Right cardiac atrium (tissue), 5 donors: Measurements from ENCODE around the gene PARD6G. TPM values are rescaled to one million over a fixed set of nuclear protein-coding genes. Genes with fewer than 3 reads are reported as not detected.

ENCODE experiments used
- ATAC-seq, 2 donors: fragments of 200-7000 bp; cut with Tn5 transposase; one replicate each; pipeline versions ENCODE4 v1.8.0 to v1.9.1; 2020; ENCODE audit warnings: moderate library complexity in 2 of 2, mild to moderate bottlenecking in 1 of 2
- DNase-seq, 3 donors: peaks; one replicate each; pipeline ENCODE4 v3.0.0-alpha.2; 2020
- H3K27ac ChIP-seq: one replicate; pipeline ENCODE4 v1.5.1; 2013; ENCODE audit warnings: mild to moderate bottlenecking, low read length, control low read depth, moderate library complexity
- H3K27me3 ChIP-seq: one replicate; pipeline ENCODE4 v1.6.1; 2013; ENCODE audit not compliant: control insufficient read depth, insufficient read depth
- H3K4me1 ChIP-seq: one replicate; pipeline ENCODE4 v1.6.1; 2013; ENCODE audit warnings: low read length; ENCODE audit not compliant: control insufficient read depth, insufficient read depth
- H3K4me3 ChIP-seq: one replicate; pipeline ENCODE4 v1.5.1; 2013; ENCODE audit warnings: low read length, control low read depth
- H3K9me3 ChIP-seq: one replicate; pipeline ENCODE4 v1.6.1; 2013; ENCODE audit warnings: low read length; ENCODE audit not compliant: control insufficient read depth
- WGBS: extraction: QIAGEN DNeasy Blood & Tissue Kit; methylation state at CpG from one replicate; pipeline ENCODE4 v1.1.7; 2013; 5-methylcytosine and 5-hydroxymethylcytosine counted together
- intact Hi-C, 4 donors: fragments of 100-400 bp; cut with DNase I; formaldehyde crosslinking; loops; one replicate each; pipeline versions ENCODE4 v1.11.0 to v1.14.0; 2022 to 2023
- polyA plus RNA-seq: library from polyadenylated mRNA; stranded (reverse); fragments of 200-250 nt; gene quantifications from one replicate; pipeline ENCODE4 v1.2.3, GENCODE V29; 2013
- total RNA-seq, 4 donors: library from RNA; stranded (reverse); fragmentation: NEBNext Ultra II Directional; extraction: Animal tissue kit (Norgen Biotek cat#: 25700); gene quantifications; one replicate each; pipeline ENCODE4 v1.2.1, GENCODE V29; 2021
- donor health status: healthy with polysubstance abuse.
- donor health status: DM: no; HTN: yes; CAD: no.
- donor health status: DM: no; HTN: no; CAD: no.
- donor health status: DM: no; HTN: yes; CAD: no; lungs with severe emphysema.
- donor health status: DM: yes; HTN: yes; CAD: no.

The PARD6G gene
- total and polyA plus RNA-seq, 5 donors: 2.5 to 5.0 (median 4.4) TPM

DNA sequence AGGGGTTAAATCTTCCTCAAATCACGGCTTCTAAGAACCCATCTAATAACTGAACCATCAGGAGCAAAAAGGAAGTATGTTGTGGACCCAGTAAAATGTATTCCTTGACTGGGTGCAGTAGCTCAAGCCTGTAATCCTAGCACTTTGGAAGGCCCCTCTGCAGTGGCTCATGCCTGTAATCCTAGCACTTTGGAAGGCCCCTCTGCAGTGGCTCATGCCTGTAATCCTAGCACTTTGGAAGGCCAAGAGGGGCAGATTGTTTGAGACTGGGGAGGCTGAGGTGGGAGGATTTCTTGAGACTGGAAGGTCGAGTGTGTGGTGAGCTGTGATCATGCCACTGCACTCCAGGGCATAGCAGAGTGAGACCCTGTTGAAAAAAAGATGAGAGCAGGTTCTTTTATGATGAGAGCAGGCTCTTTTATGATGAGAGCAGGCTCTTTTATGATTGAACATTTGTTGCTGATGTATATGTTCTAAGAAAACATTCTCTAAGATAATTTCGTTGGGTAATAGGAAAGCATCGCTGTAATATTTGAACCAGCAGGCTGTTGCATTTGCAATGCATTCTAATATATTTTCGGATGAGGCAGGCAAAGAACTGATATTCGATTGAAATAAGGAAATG is 3.5 kb upstream of the PARD6G start:
- H3K27me3 ChIP-seq: no peaks in the 10 kb centered on the region
- no peak for ATAC-seq
- intact Hi-C loops: no loop called here
- no peaks in the 10 kb centered on the region for H3K9me3 ChIP-seq
- 69% methylated on average over 6 of the region's 6 CpGs for WGBS
- DNase-seq: no peak
- no peaks in the 10 kb centered on the region for H3K4me1 ChIP-seq
- H3K4me3 ChIP-seq: no peak overlapping the region
- H3K27ac ChIP-seq: no peak overlapping the region

DNA sequence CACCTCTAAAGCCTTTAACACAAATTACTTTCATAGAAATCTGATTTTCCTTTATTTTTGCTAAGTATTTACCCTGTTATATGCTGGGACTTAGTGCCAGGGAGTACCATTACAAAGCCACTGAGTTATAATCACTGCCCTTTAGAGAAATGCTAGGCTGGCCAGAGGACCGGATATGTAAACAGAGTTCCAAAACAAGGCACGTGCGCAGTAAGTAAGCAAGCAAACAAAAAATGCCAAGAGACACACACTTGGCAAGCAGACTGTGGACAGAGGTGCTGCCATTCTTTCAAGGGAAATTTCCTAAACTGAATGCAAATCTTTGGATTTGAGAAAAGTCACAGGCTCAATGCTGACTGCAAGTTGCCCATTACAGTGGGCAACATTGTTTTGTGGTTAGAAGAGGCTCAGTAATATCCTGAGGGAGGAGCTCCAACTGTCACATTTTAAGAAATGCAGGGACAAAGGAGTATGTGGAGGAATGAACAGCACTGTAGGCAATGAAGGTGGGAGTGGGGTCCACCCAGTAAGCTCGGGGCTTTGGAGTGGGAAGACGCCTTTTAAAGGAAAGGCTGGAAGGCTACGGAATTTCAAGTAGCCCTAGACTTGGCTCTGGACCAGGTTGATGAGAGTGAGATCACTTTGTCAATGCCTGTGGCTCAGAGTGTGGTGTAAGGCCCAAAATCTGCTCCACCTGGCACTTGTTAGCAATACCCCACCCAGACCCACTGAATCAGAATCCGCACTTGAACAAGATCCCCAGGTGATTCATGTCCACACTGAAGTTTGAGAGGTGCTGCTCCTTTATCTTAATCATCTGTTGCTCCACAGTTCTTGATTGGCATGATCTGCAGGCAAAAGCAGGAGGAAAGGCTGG is 2.1 kb upstream of the PARD6G start:
- no peaks in the 10 kb centered on the region for H3K9me3 ChIP-seq
- no peak for ATAC-seq

DNA sequence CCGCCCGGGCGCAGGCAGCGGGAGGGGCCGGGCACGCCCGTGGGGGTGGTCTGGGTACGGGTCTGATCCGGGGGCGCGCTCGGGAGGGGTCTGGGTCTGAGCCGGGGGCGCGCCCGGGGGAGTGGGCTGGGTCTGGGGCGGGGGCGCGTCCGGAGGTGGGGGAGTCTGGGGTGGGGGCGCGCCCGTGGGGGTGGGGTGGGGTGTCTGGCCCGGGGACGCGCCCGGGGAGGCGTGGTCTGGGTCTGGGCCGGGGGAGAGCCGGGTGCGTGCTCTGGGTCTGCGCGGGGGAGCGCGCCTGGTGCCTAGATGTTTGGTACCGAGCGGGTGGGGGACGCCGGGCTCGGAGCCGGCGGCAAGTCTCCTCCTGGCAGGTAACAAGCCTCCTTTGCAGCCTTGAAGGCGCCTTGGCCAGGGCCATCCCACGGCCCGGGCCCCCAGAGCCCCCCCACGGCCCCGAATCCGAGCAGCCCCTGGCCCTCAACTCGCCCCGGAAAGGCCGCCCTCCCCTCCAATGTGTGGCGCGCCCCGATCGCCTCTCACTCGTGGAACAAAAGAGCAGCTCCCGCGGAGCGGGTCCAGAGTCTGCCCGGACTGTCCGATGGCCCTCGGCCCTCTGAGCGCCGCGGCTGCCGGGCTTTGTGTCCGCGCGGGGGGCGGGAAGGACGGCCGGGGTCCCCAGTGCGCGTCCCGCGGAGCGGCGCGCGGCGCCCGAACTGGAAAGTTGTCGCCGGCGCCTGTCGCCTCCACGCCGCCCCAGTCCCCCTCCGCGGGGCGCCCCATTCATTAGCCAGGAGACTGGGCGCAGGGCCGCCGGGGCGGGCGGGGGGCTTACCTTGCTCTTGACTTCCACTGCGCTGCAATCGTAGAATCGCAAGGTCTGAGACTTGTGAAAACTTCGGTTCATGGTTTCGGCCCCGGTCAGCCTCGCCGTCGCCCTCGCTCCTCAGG is 595 bp downstream of the PARD6G start:
- peak; percentile 51 to 52 for ATAC-seq
- no peaks in the 10 kb centered on the region for H3K9me3 ChIP-seq
- H3K27ac ChIP-seq: no peak overlapping the region
- peak; percentile 42 to 74 (median 72) for DNase-seq
- intact Hi-C loops: no loop called here
- peak overlapping the region; percentile 73 for H3K4me3 ChIP-seq
- no peaks in the 10 kb centered on the region for H3K4me1 ChIP-seq
- WGBS: 1% methylated on average over 106 of the region's 106 CpGs
- no peaks in the 10 kb centered on the region for H3K27me3 ChIP-seq

More for the DNA sequence above, 2.1 kb upstream of the PARD6G start:
- 74% methylated on average over 7 of the region's 7 CpGs for WGBS
- Histone ChIP-seq H3K27me3 (no peaks in the 10 kb centered on the region), H3K4me1 (no peaks in the 10 kb centered on the region), H3K27ac (no peak overlapping the region), H3K4me3 (no peak overlapping the region)
- DNase-seq: no peak
- intact Hi-C loops: no loop called here

DNA sequence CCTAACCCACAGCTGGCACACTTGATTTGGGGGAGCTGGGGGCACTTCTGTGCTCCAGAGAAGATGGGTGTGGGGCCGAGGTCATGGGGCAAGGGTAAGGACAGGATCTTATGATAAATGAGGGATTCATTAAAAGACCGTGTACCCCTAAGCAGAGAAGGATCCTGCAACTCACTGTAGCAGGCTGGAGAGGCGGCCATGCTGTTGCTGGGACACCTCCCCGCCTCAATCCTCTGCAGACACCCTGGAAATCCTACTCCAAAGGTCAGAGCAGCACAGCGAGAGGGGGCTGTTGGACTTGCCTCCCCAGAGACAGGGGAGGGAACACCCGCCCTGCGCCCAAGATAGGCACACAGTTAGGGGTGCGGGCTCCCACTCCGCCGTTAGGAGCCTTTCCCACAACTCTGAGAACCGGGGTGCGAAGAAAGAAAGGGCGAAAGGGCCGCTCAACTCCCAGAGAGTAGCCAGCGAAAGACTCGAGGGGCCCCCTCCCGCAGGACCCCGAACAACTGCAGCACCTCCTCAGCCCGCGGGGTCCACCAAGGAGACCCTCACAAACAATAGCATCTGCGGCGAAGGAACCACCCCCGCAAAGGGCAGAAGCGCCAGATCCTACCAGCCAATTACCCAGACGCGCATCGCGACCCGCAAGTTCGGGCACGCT is 1.4 kb downstream of the PARD6G start:
- WGBS: 28% methylated on average over 31 of the region's 31 CpGs
- H3K4me1 ChIP-seq: no peaks in the 10 kb centered on the region
- H3K27ac ChIP-seq: no peak overlapping the region
- no peak for ATAC-seq
- intact Hi-C loops: no loop called here
- no peaks in the 10 kb centered on the region for H3K27me3 ChIP-seq
- DNase-seq: no peak
- H3K4me3 ChIP-seq: peak overlapping the region; percentile 73
- H3K9me3 ChIP-seq: no peaks in the 10 kb centered on the region

DNA sequence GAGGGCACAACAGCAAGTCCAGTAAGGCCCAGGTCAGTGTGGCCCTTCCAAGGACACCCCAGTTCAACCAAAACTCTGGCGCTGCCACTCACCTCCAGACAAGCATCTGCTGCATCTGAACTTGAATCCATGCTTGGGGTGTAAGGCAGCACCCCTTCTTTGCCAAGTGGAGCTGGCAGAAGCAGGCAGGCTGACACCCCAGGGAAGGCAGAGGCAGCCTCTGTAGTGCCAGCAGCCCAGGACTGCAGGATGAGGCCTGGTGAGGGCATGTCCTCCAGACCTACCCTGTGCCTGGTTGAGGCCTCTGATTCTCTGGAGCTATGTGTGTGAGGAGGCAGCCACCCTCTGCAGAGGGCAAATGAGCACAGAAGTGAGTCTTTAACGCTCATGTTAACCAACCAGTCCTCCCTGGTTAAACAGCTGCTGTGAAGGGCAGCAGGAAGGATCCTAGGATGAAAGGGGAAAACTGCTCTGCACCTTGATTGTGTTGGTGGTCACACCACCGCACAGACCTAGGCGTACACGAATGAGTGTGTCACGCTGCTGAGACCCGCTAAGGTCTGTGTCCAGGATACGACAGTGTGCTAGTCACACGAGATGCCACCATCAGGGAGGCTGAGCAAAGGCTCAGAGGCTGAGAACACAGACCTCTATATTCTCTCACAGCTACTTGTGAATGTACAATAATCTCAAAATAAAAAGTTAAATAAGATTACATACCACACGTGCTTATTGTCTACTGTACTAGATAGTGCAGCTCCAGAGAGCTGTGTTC is 2.2 kb downstream of the PARD6G start:
- no peak overlapping the region for H3K4me3 ChIP-seq
- no peak for DNase-seq
- WGBS: 80% methylated on average over 10 of the region's 10 CpGs
- H3K27me3 ChIP-seq: no peaks in the 10 kb centered on the region
- no peak for ATAC-seq
- H3K27ac ChIP-seq: no peak overlapping the region
- H3K4me1 ChIP-seq: no peaks in the 10 kb centered on the region
- H3K9me3 ChIP-seq: no peaks in the 10 kb centered on the region
- intact Hi-C loops: no loop called here

DNA sequence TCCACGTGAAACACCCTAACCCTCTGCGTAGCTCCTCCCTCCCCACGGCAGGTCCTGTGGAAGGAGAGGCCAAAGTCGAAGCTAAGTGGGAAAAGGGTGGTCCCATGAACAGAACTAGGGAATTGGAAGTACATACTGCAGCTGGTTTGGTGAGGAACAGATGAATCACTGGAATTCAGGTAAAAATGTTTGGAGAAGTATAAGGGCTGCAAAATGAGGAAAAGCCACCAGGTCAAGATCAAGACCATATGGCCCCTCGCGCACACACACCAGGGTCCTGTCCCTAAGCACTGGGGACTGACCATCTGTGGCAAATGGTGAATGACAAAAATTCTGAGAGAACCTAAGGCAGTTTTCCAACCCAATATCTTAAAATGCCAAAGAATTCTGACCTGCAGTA is 3.1 kb downstream of the PARD6G start:
- Histone ChIP-seq H3K9me3 (no peaks in the 10 kb centered on the region), H3K4me1 (no peaks in the 10 kb centered on the region), H3K27ac (no peak overlapping the region), H3K4me3 (no peak overlapping the region), H3K27me3 (no peaks in the 10 kb centered on the region)
- DNase-seq (no peak), ATAC-seq (no peak)
- intact Hi-C loops: no loop called here
- 76% methylated on average over 6 of the region's 6 CpGs for whole genome bisulfite sequencing

DNA sequence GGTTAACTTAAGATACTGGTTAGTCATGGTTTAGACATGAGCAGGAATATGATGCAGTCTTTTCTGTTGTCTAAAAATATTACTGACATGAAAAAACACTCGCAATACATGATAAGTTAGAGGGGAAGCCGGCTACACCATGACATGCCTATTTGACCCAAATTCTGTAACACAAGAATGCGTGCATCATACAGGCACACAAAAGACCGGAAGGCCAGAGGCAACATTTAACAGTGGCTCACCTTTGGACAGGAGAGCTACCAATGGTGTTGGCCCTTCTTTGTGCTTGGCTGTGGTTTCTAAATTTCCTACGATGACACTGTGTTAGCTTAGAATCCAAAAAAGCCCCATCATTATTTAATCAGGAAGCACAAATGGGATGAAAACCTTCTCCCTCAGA is 4.1 kb downstream of the PARD6G start:
- H3K4me3 ChIP-seq: no peak overlapping the region
- DNase-seq (no peak), ATAC-seq (no peak)
- intact Hi-C loops: no loop called here
- no peaks in the 10 kb centered on the region for H3K27me3 ChIP-seq
- 74% methylated on average over 5 of the region's 5 CpGs for WGBS
- no peaks in the 10 kb centered on the region for H3K4me1 ChIP-seq
- no peaks in the 10 kb centered on the region for H3K9me3 ChIP-seq
- no peak overlapping the region for H3K27ac ChIP-seq

DNA sequence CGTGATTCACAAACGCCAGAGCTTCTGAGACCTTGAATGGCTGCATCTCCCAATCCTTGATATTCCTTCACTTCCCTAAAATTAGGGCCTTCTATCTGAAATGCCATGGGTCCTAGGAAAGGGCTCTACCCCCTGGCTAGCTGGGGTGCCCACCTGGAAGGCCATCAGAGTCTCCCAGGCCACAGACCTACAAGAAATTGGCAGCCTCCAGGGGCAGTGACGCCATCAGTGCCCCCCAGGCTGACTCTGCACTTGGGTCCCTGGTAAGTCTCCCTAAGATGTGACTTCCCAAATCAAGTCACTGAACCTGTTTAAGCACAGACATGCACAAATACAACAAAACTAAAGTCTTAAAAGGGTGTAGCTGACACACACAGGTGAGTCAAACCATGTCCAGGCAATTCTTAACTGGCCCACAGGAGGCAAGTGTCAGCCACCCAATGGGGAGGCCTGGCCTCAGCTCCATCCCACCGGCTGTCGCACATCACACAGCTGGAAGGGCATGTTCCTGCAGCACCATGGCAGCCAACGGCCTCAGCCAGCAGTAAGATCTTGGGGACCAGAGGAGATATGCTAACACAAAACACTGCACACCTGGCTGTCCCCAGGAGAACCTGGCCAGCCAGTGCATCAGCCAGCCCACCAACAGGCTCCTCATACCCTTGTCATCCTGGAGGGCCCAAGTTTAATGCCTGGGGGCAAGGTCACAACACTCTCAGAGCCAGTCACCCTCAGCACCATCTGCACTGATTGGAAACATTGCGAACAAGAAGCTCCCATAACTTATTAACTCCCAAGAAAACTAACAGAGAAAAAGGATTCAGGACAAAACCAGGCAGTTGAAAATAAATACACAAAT is 5.2 kb downstream of the PARD6G start:
- 94% methylated on average over 7 of the region's 7 CpGs for WGBS
- no peak overlapping the region for H3K4me3 ChIP-seq
- H3K27ac ChIP-seq: no peak overlapping the region
- no peaks in the 10 kb centered on the region for H3K9me3 ChIP-seq
- ATAC-seq: no peak
- intact Hi-C loops: no loop called here
- H3K27me3 ChIP-seq: no peaks in the 10 kb centered on the region
- DNase-seq: no peak
- no peaks in the 10 kb centered on the region for H3K4me1 ChIP-seq

DNA sequence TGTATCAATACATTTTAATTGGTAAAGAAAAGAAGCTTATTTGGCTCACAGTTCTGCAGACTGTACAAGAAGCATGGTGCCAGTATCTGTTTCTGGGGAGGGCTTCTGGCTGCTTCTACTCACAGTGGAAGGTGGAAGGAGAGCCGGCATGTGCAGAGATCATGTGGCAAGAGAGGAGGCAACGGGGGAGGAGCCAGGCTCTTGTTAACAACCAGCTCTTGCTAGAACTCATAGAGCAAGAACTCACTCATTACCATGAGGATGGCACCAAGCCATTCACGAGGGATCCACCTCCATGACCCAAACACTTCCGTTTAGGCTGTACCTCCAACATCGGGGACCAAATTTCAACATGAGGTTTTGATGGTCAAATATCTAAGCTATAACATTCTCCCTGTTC is 7.5 kb downstream of the PARD6G start:
- Histone ChIP-seq H3K9me3 (no peaks in the 10 kb centered on the region), H3K4me3 (no peak overlapping the region), H3K27ac (no peak overlapping the region), H3K4me1 (no peaks in the 10 kb centered on the region), H3K27me3 (no peaks in the 10 kb centered on the region)
- WGBS: 73% methylated on average over 5 of the region's 5 CpGs
- intact Hi-C loops: no loop called here
- ATAC-seq: no peak
- DNase-seq: no peak
